ENCODE results near the gene CACNG8.
"Not testable (repeated sequence)": the region's sequence is repeated elsewhere in the genome, so short reads cannot be mapped to it uniquely, and the experiment has no call there.

CACNG8 gene

GRCh38 chr19:53994811-53995210 is 32.1 kb downstream of the CACNG8 start:
- no peak for DNase-seq

- no peak for DNase-seq
Measured at GRCh38 chr19:53998223-53998622, 35.5 kb downstream of the CACNG8 start.

- no peak for DNase-seq
Measured at GRCh38 chr19:53999694-54000093, 37.0 kb downstream of the CACNG8 start.

GRCh38 chr19:54001496-54001895 is 38.8 kb downstream of the CACNG8 start:
- no peak for DNase-seq

- DNase-seq, result no peak
Measured at GRCh38 chr19:54002495-54003315, 40.0 kb downstream of the CACNG8 start.

GRCh38 chr19:54009440-54009839 is 46.7 kb downstream of the CACNG8 start:
- no peak for DNase-seq

GRCh38 chr19:54010474-54010873 is 47.7 kb downstream of the CACNG8 start:
- DNase-seq, result no peak

GRCh38 chr19:54011507-54012211 is 48.9 kb downstream of the CACNG8 start:
- no peak for DNase-seq

GRCh38 chr19:54013866-54014265 is 51.1 kb downstream of the CACNG8 start:
- no peak for DNase-seq

- no peak for DNase-seq
Measured at GRCh38 chr19:54014920-54015560, 52.3 kb downstream of the CACNG8 start.

GRCh38 chr19:54017261-54017660 is 54.5 kb downstream of the CACNG8 start:
- DNase-seq, result no peak

- no peak for DNase-seq
Measured at GRCh38 chr19:54021363-54021762, 58.6 kb downstream of the CACNG8 start.

GRCh38 chr19:54021932-54022331 is 59.2 kb downstream of the CACNG8 start:
- no peak for DNase-seq

GRCh38 chr19:54023191-54023590 is 60.5 kb downstream of the CACNG8 start:
- no peak for DNase-seq

- DNase-seq, result no peak
Measured at GRCh38 chr19:54024660-54025059, 61.9 kb downstream of the CACNG8 start.

- DNase-seq, result no peak
Measured at GRCh38 chr19:54026656-54027055, 63.9 kb downstream of the CACNG8 start.

GRCh38 chr19:54029301-54029700 is 66.6 kb downstream of the CACNG8 start:
- DNase-seq, result no peak

GRCh38 chr19:54029930-54030490 is 67.3 kb downstream of the CACNG8 start:
- peak; percentile 29 for DNase-seq

- DNase-seq, result no peak
Measured at GRCh38 chr19:54030895-54031586, 68.3 kb downstream of the CACNG8 start.

GRCh38 chr19:54035215-54036178 is 72.8 kb downstream of the CACNG8 start:
- DNase-seq, result no peak

- DNase-seq, result not testable (repeated sequence)
Measured at GRCh38 chr19:54036542-54036941, 73.8 kb downstream of the CACNG8 start.

All from stimulated activated naive CD4-positive, alpha-beta T cell treated with Interleukin-2 at 50 U/mL for 16 hours (primary cell).